Pancreas (tissue), 10 donors: ENCODE data around the gene UROS. TPM values are rescaled to one million over a fixed set of nuclear protein-coding genes. Genes with fewer than 3 reads are reported as not detected.

Source experiments
- ATAC-seq, 4 donors: fragments of 200-7000 bp; cut with Tn5 transposase; one replicate each; pipeline versions ENCODE4 v1.8.0 to v1.9.1; 2020; ENCODE audit warnings: mild to moderate bottlenecking in 4 of 4, moderate library complexity in 4 of 4
- DNase-seq, 6 donors: peaks; one replicate each; pipeline ENCODE4 v3.0.0-alpha.2; 2020
- FAIRE-seq: peaks from 2 replicates; lab custom pipeline; 2012; peaks lifted over from hg19 to GRCh38; lab: Jason Lieb, UNC
- H3K27ac ChIP-seq, 4 donors: fragments of 200-600 bp; sonication (generic); 1 replicate in 3 of 4; 2 replicates in 1 of 4; pipeline versions ENCODE4 v1.5.0 to v1.8.0; 2020
- H3K27me3 ChIP-seq, 4 donors: fragments of 200-600 bp; one replicate each; pipeline ENCODE4 v1.8.0; 2021
- H3K36me3 ChIP-seq, 3 donors: fragments of 200-600 bp; sonication (generic) in 1 of 3; one replicate each; pipeline versions ENCODE4 v1.5.0 to v1.8.0; 2020 to 2021
- H3K4me1 ChIP-seq, 3 donors: fragments of 200-600 bp; one replicate each; pipeline ENCODE4 v1.8.0; 2021
- H3K4me3 ChIP-seq, 4 donors: fragments of 200-600 bp; sonication (generic) in 2 of 4; one replicate each; pipeline versions ENCODE4 v1.5.0 to v1.8.0; 2020 to 2021
- H3K9me3 ChIP-seq, 4 donors: fragments of 200-600 bp; one replicate each; pipeline ENCODE4 v1.8.0; 2021
- CTCF ChIP-seq, 4 donors: fragments of 200-600 bp; sonication (generic) in 3 of 4; IDR thresholded peaks; one replicate each; pipeline versions ENCODE4 v1.5.0 to v1.8.0; 2021; ENCODE audit warnings: antibody characterized with exemption in 4 of 4
- WGBS, 2 donors: extraction: QIAGEN DNeasy Blood & Tissue Kit; methylation state at CpG; one replicate each; pipeline ENCODE4 v1.1.7; 2013; 5-methylcytosine and 5-hydroxymethylcytosine counted together
- intact Hi-C, 3 donors: fragments of 100-400 bp; cut with DNase I; formaldehyde crosslinking; loops; one replicate each; pipeline versions ENCODE4 v1.11.1 to v1.14.2; 2022
- polyA plus RNA-seq, 2 donors: library from polyadenylated mRNA; stranded (reverse); fragments of 200-250 nt; gene quantifications; one replicate each; pipeline ENCODE4 v1.2.3, GENCODE V29; 2013
- total RNA-seq, 6 donors: library from RNA; stranded (reverse); fragmentation: NEBNext Ultra II Directional in 4 of 6; extraction: Animal tissue kit (Norgen Biotek cat#: 25700) in 4 of 6; gene quantifications; one replicate each; pipeline versions ENCODE4 v1.2.1 to v1.2.4, GENCODE V29; 2021 to 2023
- donor health status: healthy with polysubstance abuse.
- donor health status: DM: no; HTN: no; CAD: no; lungs with moderate emphysema.
- donor health status: DM: no; HTN: no; CAD: no.
- donor health status: control.
- donor health status: control.
- donor health status: Bipolar disorder and iron deficiency.
- donor health status: DM: yes; HTN: yes; CAD: no.
- donor health status: DM: no; HTN: no; CAD: no.
- donor health status: DM: no; HTN: no; CAD: no.
- donor health status: DM: yes; HTN: yes; CAD: no.

UROS gene
- total and polyA plus RNA-seq, 8 donors: 12.8 to 34.4 (median 19.0) TPM

- 50 to 78% methylated on average over 5 of the region's 5 CpGs for WGBS, 2 donors
- Histone ChIP-seq H3K36me3 (no peaks in the 10 kb centered on the region), H3K4me3 (no peak overlapping the region), H3K27me3 (no peaks in the 10 kb centered on the region), H3K4me1 (no peaks in the 10 kb centered on the region), H3K9me3 (no peaks in the 10 kb centered on the region), H3K27ac (no peak overlapping the region)
- ATAC-seq: no peak
- intact Hi-C loops: no loop called here
- no peak for DNase-seq
- TF ChIP-seq CTCF (IDR thresholded peaks at IDR 0.05): no peak
- FAIRE-seq: no peak
These were observed 44.5 kb downstream of the UROS start for GRCh38 chr10:125778556-125778955.

GRCh38 chr10:125777806-125778205 lies 45.3 kb downstream of the UROS start:
- FAIRE-seq: no peak
- TF ChIP-seq CTCF (IDR thresholded peaks at IDR 0.05): no peak
- no peak for DNase-seq
- intact Hi-C loops: no loop called here
- Histone ChIP-seq H3K27me3 (no peaks in the 10 kb centered on the region), H3K27ac (no peak overlapping the region), H3K4me3 (no peak overlapping the region), H3K36me3 (no peaks in the 10 kb centered on the region), H3K9me3 (no peaks in the 10 kb centered on the region), H3K4me1 (no peaks in the 10 kb centered on the region)
- no peak for ATAC-seq
- WGBS, 2 donors: 84 to 85% methylated on average over 9 of the region's 9 CpGs

- H3K4me3 ChIP-seq: no peak within 1 kb of the TSS
- H3K4me1 ChIP-seq: no peaks in the 10 kb centered on the region
- DNase-seq (peak in 1 of 6 donors; percentile 64), FAIRE-seq (no peak), ATAC-seq (no peak)
- no peaks in the 10 kb centered on the region for H3K9me3 ChIP-seq
- no peaks in the 10 kb centered on the region for H3K27me3 ChIP-seq
- H3K27ac ChIP-seq: no peak within 1 kb of the TSS
- 93 to 97% methylated on average over 24 to 26 of the region's 26 CpGs for WGBS, 2 donors
- intact Hi-C loops: no loop called here
- no peak for TF ChIP-seq CTCF (IDR thresholded peaks at IDR 0.05)
- H3K36me3 ChIP-seq: no peaks in the 10 kb centered on the region
These were observed 47.5 kb downstream of the UROS start, which contains the start of gene MMP21 for GRCh38 chr10:125775491-125776106. Gene MMP21, minus strand, starts transcription at chr10:125775821. Its CDS starts 0 bp downstream, at chr10:125775821.

DNA sequence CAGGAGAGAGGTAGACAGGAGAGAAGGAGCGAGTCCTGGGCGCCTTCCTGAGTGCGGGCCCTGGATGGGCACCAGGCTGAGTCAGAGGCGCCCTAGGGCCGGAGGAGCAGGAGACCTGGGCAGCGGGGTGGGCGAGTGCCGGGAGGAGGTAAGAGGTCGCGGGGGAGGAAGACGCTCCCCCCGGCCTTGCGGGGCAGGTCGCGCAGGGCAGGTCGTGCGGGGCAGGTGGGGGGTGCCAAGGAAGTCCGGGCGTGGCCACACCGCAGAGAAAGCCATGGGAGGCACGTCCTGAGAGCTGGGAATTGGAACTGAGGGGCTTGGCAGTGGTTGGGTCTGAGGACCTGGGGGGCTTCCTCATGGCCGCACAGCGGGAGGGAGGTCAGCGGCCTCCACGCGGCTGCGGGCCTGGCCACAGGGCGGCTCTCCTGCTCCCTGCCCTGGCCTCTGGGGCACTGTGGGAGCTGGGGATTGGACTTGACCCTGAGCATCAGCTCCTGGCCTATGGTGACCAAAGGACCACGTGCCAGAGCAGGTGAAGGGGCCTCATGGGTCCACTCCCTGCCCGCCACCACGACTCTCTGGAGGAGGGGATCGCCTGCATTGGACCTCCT lies 48.4 kb downstream of the UROS start:
- FAIRE-seq (no peak), DNase-seq (peak in 1 of 6 donors; percentile 59), ATAC-seq (no peak)
- intact Hi-C loops: no loop called here
- Histone ChIP-seq H3K27me3 (no peaks in the 10 kb centered on the region), H3K4me3 (no peak overlapping the region), H3K27ac (no peak overlapping the region), H3K9me3 (no peaks in the 10 kb centered on the region), H3K4me1 (no peaks in the 10 kb centered on the region), H3K36me3 (no peaks in the 10 kb centered on the region)
- no peak for TF ChIP-seq CTCF (IDR thresholded peaks at IDR 0.05)
- 92% methylated on average over 30 to 32 of the region's 32 CpGs for WGBS, 2 donors
